ENCODE results near the gene GNLY.

GNLY gene

GRCh38 chr2:85694052-85695025 is at the start of gene GNLY:
TSS of gene GNLY (plus strand) at chr2:85694358. CDS start at chr2:85694419, 61 bp downstream.
- no peak for DNase-seq (ENCODE audit: extremely low read depth, low read depth)
- no peak for TF ChIP-seq CTCF (IDR thresholded peaks at IDR 0.05; ENCODE audit: low read depth, low read length)

- no peak for TF ChIP-seq CTCF (IDR thresholded peaks at IDR 0.05; ENCODE audit: low read depth, low read length)
- DNase-seq (ENCODE audit: extremely low read depth, low read depth): no peak
Measured at GRCh38 chr2:85644909-85645308, 49.2 kb upstream of the GNLY start.

GRCh38 chr2:85646166-85646565 is 48.0 kb upstream of the GNLY start:
- no peak for TF ChIP-seq CTCF (IDR thresholded peaks at IDR 0.05; ENCODE audit: low read depth, low read length)
- no peak for DNase-seq (ENCODE audit: extremely low read depth, low read depth)

GRCh38 chr2:85647823-85648526 is 46.2 kb upstream of the GNLY start:
- DNase-seq (ENCODE audit: extremely low read depth, low read depth): no peak
- TF ChIP-seq CTCF (IDR thresholded peaks at IDR 0.05; ENCODE audit: low read depth, low read length): no peak

GRCh38 chr2:85648619-85649018 is 45.5 kb upstream of the GNLY start:
- TF ChIP-seq CTCF (IDR thresholded peaks at IDR 0.05; ENCODE audit: low read depth, low read length): peak; percentile 64
- peak; percentile 29 for DNase-seq (ENCODE audit: extremely low read depth, low read depth)

- DNase-seq (ENCODE audit: extremely low read depth, low read depth): no peak
- no peak for TF ChIP-seq CTCF (IDR thresholded peaks at IDR 0.05; ENCODE audit: low read depth, low read length)
Measured at GRCh38 chr2:85649201-85650190, 44.7 kb upstream of the GNLY start.
